HL-60 (cell line): ENCODE results near the gene SPA17.

Source experiments
- CTCF ChIP-seq: IDR thresholded peaks from one replicate; pipeline ENCODE4 v1.5.1; 2011; ENCODE audit warnings: low read length, control low read depth, inconsistent platforms; ENCODE audit not compliant: insufficient read depth
- POLR2AphosphoS5 ChIP-seq: IDR thresholded peaks from 2 replicates; pipeline ENCODE4 v1.6.1; 2012; ENCODE audit warnings: low read depth
- REST ChIP-seq: IDR thresholded peaks from 2 replicates; pipeline ENCODE4 v1.6.1; 2012; ENCODE audit warnings: low read depth; ENCODE audit not compliant: insufficient replicate concordance
- SPI1 ChIP-seq: IDR thresholded peaks from 2 replicates; pipeline ENCODE4 v1.6.1; 2012; ENCODE audit warnings: low read depth, mild to moderate bottlenecking, borderline replicate concordance

- TF ChIP-seq CTCF (no peak), REST (no peak), POLR2AphosphoS5 (peak; percentile 51; the same call in 1 of the 2 replicates), SPI1 (no peak)
Measured at GRCh38 chr11:124717786-124718651, 44.3 kb downstream of the SPA17 start.
